Measurements from ENCODE around the gene PHF5A. TPM values are rescaled to one million over a fixed set of nuclear protein-coding genes. Genes with fewer than 3 reads are reported as not detected.

Gene PHF5A, protein sequence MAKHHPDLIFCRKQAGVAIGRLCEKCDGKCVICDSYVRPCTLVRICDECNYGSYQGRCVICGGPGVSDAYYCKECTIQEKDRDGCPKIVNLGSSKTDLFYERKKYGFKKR
- total RNA-seq: 10 to 100 TPM; 63.6 to 64.8 TPM

DNA sequence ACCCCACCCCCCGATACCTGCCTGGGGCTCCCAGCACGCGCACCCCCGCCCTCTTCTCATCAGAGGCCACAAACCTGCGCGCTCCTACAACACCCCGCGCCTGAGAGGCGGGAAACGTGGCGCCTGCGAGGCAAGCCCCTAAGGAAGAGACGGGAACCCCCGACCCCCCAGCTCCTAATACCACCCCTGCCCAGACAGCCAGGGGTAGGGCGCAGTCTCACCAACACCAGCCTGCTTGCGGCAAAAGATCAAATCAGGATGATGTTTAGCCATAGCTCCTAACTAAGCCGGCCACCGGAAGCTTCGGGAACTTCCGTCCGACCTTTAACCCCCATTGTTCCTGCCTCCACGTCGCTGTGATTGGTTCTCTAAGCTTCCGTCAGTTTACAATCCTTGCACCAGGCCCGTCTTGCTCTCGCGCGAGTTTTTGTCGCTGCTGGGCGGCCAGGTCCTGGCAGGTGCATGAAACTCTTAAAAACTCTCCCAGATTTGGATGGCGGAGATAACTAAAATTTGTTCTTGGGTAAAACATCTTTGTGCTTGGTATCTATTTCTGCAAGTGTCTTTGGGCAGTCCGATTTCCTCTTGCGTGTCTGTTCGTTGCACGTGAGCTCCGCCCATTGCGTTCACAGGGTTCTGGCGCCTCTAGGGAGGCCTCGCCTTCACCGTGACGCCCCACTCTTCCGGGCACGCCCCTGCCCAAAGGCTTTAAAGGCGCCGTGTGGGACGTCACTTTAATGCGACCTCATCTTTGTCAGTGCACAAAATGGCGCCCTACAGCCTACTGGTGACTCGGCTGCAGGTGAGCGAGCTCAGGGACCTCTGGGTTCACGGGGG lies at the start of gene PHF5A, which contains the start of gene ACO2:
PHF5A (minus strand) TSS at position 312 of the 837 bp plus-strand sequence; CDS start at position 273, 39 bp downstream.
ACO2 (plus strand) TSS at position 737 of the 837 bp plus-strand sequence; CDS start at position 767, 30 bp downstream.
- Mint-ChIP-seq H3K9me3 (no peaks in the 10 kb centered on the region), H3K36me3 (ENCODE audit: low read depth) (peaks cover 43% of the 10 kb centered on the region), H3K27me3 (no peaks in the 10 kb centered on the region), H3K4me3 (peak within 1 kb of the TSS; percentile 88), H3K4me1 (peaks cover 46% of the 10 kb centered on the region), H3K27ac (peak within 1 kb of the TSS; percentile 99)
- DNase-seq: peak; percentile 98
- ChIA-PET CTCF (interaction anchor here (0.6 to 2.1 kb wide), 12 partner anchors 9 to 87 kb away, joined by 3 to 9 read pairs (median 4); partner anchors contain the start of genes TEF and TOB2), POLR2A (interaction anchor here (0.5 to 1.8 kb wide), 10 partner anchors 10 to 1083 kb away, joined by 3 to 10 read pairs (median 4); partner anchors contain the start of genes TEF and TOB2)

DNA sequence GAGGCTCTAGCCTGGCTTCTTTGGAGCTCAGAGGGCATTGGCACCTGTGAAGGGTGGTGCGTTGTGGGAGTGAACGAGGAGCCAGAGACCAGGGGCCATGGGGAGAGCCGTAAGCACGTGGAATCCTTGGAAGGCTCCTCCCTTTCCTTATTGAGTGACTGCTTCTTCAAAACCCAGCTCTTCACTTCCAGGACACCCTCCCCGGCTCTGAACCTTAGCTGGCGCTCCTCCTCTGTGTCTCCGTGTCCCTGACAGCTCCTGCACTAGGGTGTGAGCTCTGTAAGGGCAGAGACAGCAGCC lies 49.5 kb upstream of the PHF5A start:
- H3K27ac Mint-ChIP-seq: no peak overlapping the region
- H3K27me3 Mint-ChIP-seq: no peaks in the 10 kb centered on the region
- no peaks in the 10 kb centered on the region for H3K9me3 Mint-ChIP-seq
- H3K36me3 Mint-ChIP-seq (ENCODE audit: low read depth): peaks cover 3% of the 10 kb centered on the region
- ChIA-PET CTCF (interaction anchor here (0.5 to 4.5 kb wide), 9 partner anchors 9 to 232 kb away, joined by 3 to 40 read pairs (median 3); partner anchors contain the start of gene RANGAP1), POLR2A (interaction anchor here (0.6 kb wide), 1 partner anchor 20 kb away, joined by 5 read pairs; no protein-coding TSS in a partner anchor)
- DNase-seq: no peak
- no peaks in the 10 kb centered on the region for H3K4me1 Mint-ChIP-seq
- H3K4me3 Mint-ChIP-seq: no peak overlapping the region

DNA sequence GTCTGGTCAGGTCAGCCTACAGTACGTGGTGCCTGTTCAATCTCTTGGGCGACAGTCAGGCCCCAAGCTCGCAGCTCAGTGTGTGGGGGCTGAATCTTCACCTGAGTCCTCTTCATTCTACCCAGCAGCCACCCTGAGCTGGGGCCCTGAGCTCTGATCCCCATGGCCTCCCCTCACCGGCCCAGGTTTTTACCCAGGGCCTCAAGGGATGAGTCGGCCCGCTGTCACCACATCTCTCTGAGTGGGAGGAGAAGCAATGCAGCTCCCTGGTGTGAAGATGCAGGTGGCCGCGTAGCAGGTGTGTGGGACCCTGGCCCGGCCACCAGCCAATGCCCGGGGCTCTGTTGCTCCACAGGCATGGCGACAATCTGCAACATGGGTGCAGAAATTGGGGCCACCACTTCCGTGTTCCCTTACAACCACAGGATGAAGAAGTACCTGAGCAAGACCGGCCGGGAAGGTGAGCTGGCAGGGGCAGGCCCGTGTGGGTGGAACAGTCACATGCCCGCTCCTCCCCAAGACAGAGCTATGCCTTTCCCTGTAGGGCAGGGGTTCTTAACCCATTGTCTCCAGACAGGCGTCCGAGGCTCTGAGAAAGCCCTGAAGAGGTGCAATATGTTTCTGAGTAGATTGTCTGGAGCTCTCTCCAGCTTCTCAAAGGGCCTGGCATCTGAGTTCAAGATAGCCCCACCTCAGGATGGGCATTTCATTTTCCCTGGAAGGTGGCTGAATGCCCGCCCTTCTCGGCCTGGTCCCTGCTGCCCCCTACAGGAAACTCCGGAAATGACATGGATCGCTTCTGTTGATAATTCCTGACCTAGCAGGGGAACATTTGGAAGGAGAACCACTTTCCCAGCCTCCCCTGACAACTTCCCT lies 48.9 kb upstream of the PHF5A start:
- no peaks in the 10 kb centered on the region for H3K9me3 Mint-ChIP-seq
- no peaks in the 10 kb centered on the region for H3K4me1 Mint-ChIP-seq
- H3K27ac Mint-ChIP-seq: no peak overlapping the region
- DNase-seq: peak; percentile 29
- POLR2A ChIA-PET: interaction anchor here (0.5 to 0.6 kb wide), 2 partner anchors 20 to 49 kb away, joined by 5 read pairs; partner anchors contain the start of gene PHF5A
- peaks cover 3% of the 10 kb centered on the region for H3K36me3 Mint-ChIP-seq (ENCODE audit: low read depth)
- CTCF ChIA-PET: interaction anchor here (0.5 to 4.5 kb wide), 8 partner anchors 10 to 231 kb away, joined by 3 to 40 read pairs (median 3); partner anchors contain the start of gene RANGAP1
- H3K4me3 Mint-ChIP-seq: no peak overlapping the region
- no peaks in the 10 kb centered on the region for H3K27me3 Mint-ChIP-seq

- H3K27ac Mint-ChIP-seq: no peak overlapping the region
- no peak overlapping the region for H3K4me3 Mint-ChIP-seq
- H3K27me3 Mint-ChIP-seq: no peaks in the 10 kb centered on the region
- DNase-seq: no peak
- ChIA-PET POLR2A (no interaction called here), CTCF (interaction anchor here (2.5 to 4.5 kb wide), 2 partner anchors 10 to 113 kb away, joined by 14 to 40 read pairs; no protein-coding TSS in a partner anchor)
- H3K36me3 Mint-ChIP-seq (ENCODE audit: low read depth): peaks cover 6% of the 10 kb centered on the region
- H3K9me3 Mint-ChIP-seq: no peaks in the 10 kb centered on the region
- H3K4me1 Mint-ChIP-seq: no peaks in the 10 kb centered on the region
These were observed 48.0 kb upstream of the PHF5A start for GRCh38 chr22:41516462-41516861.

GRCh38 chr22:41513391-41513790 lies 44.9 kb upstream of the PHF5A start:
- peaks cover 6% of the 10 kb centered on the region for H3K36me3 Mint-ChIP-seq (ENCODE audit: low read depth)
- POLR2A ChIA-PET: no interaction called here
- H3K9me3 Mint-ChIP-seq: no peaks in the 10 kb centered on the region
- no peak overlapping the region for H3K4me3 Mint-ChIP-seq
- H3K27me3 Mint-ChIP-seq: no peaks in the 10 kb centered on the region
- no peak overlapping the region for H3K27ac Mint-ChIP-seq
- H3K4me1 Mint-ChIP-seq: no peaks in the 10 kb centered on the region
- DNase-seq: no peak
- CTCF ChIA-PET: interaction anchor here (1.8 kb wide), 1 partner anchor 11 kb away, joined by 5 read pairs; no protein-coding TSS in a partner anchor

DNA sequence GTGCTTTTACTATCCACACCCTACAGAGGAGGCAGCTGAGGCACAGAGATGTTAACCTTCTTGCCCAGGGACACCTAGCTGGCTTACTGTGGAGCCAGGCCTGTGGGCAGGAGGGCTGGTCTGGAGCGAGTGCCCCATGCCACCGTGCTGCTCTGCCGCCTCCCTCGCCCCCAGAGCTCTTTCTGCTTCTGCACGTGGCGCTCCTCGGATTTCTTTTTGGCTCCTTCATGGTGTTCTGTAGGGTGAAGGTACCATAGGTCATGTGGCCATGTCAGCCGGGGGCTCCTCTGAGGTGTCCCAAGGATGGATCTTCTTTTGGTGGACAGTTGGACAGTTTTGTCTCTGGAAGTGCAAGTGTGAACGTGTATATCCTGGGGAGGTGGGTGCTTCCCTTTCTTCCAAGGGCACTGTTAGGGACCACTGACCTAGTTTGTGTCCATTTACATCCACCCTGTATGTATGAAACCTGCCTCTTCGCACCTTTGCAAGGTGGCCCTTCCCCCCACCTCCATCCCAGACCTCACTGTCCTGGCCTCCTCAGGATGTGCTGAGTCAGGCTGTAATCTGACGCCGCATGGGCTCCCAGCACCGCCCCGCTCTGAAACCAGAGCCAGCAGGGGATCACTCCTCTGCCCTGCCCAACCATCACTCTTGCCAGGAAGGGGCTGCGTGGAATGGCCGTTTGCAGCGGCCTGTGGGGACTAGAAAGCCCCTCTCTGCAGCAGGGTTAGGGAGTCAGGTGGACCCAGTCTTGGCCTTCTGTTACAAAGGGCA lies 44.1 kb upstream of the PHF5A start:
- no peak overlapping the region for H3K27ac Mint-ChIP-seq

DNA sequence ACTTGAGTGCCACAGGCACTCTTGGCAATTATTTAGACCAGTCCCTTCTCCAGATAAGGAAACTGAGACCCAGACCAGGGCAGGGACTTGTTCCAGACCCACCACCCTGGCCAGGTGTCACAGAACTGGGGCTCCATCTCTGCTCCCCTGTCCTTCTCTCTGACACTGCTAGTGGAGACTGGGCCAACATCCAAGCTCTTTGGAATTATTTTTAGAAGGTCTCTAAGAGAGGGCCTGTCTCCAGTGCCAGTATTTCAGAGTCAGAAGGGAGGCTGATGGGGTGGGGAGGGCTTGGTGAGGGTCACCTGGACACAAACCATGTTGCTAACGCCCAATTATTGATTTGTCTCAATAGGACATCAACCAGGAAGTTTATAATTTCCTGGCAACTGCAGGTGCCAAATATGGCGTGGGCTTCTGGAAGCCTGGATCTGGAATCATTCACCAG lies 43.1 kb upstream of the PHF5A start:
- ChIA-PET CTCF (interaction anchor here (0.6 to 0.8 kb wide), 2 partner anchors 14 to 15 kb away, joined by 3 read pairs; no protein-coding TSS in a partner anchor), POLR2A (no interaction called here)
- no peak overlapping the region for H3K4me3 Mint-ChIP-seq
- peaks cover 9% of the 10 kb centered on the region for H3K36me3 Mint-ChIP-seq (ENCODE audit: low read depth)
- DNase-seq: no peak
- H3K27me3 Mint-ChIP-seq: no peaks in the 10 kb centered on the region
- no peak overlapping the region for H3K27ac Mint-ChIP-seq
- no peaks in the 10 kb centered on the region for H3K4me1 Mint-ChIP-seq
- no peaks in the 10 kb centered on the region for H3K9me3 Mint-ChIP-seq

More for the DNA sequence above, 44.1 kb upstream of the PHF5A start:
- Mint-ChIP-seq H3K4me1 (no peaks in the 10 kb centered on the region), H3K36me3 (ENCODE audit: low read depth) (peaks cover 6% of the 10 kb centered on the region), H3K9me3 (no peaks in the 10 kb centered on the region), H3K27me3 (no peaks in the 10 kb centered on the region), H3K4me3 (no peak overlapping the region)
- CTCF ChIA-PET: interaction anchor here (0.8 to 1.8 kb wide), 2 partner anchors 12 to 14 kb away, joined by 3 to 5 read pairs; no protein-coding TSS in a partner anchor
- POLR2A ChIA-PET: no interaction called here
- DNase-seq: no peak

DNA sequence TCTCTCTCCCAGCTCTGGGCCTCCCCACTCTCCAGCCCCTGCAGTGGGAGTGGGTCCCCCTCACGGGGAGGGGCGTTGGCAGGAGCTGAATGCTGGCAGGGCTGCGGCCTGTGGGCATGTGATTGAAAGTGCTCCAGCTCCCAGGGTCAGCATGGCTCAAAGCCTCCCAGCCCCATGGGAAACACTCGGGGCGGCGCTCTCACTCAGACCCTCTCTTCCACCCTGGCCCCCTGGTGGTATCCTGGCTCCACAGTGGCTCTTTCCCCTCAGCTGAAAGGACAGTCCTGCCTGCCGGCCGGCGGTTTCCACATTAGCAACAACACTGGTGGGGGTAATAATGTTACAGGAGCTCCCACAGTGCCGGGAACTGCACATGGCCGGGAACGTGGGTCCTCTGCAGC lies 40.3 kb upstream of the PHF5A start:
- Mint-ChIP-seq H3K27me3 (no peaks in the 10 kb centered on the region), H3K4me3 (no peak overlapping the region), H3K4me1 (no peaks in the 10 kb centered on the region), H3K27ac (no peak overlapping the region), H3K9me3 (no peaks in the 10 kb centered on the region), H3K36me3 (ENCODE audit: low read depth) (peaks cover 8% of the 10 kb centered on the region)
- POLR2A ChIA-PET: no interaction called here
- no peak for DNase-seq
- CTCF ChIA-PET: interaction anchor here (1.0 kb wide), 1 partner anchor 17 kb away, joined by 3 read pairs; no protein-coding TSS in a partner anchor

GRCh38 chr22:41507330-41508063 lies 39.0 kb upstream of the PHF5A start:
- Mint-ChIP-seq H3K9me3 (no peaks in the 10 kb centered on the region), H3K4me1 (no peaks in the 10 kb centered on the region), H3K27me3 (no peaks in the 10 kb centered on the region), H3K27ac (no peak overlapping the region), H3K4me3 (no peak overlapping the region), H3K36me3 (ENCODE audit: low read depth) (peaks cover 8% of the 10 kb centered on the region)
- CTCF ChIA-PET: interaction anchor here (1.0 to 1.3 kb wide), 2 partner anchors 11 to 18 kb away, joined by 3 to 4 read pairs; no protein-coding TSS in a partner anchor
- POLR2A ChIA-PET: no interaction called here
- no peak for DNase-seq

DNA sequence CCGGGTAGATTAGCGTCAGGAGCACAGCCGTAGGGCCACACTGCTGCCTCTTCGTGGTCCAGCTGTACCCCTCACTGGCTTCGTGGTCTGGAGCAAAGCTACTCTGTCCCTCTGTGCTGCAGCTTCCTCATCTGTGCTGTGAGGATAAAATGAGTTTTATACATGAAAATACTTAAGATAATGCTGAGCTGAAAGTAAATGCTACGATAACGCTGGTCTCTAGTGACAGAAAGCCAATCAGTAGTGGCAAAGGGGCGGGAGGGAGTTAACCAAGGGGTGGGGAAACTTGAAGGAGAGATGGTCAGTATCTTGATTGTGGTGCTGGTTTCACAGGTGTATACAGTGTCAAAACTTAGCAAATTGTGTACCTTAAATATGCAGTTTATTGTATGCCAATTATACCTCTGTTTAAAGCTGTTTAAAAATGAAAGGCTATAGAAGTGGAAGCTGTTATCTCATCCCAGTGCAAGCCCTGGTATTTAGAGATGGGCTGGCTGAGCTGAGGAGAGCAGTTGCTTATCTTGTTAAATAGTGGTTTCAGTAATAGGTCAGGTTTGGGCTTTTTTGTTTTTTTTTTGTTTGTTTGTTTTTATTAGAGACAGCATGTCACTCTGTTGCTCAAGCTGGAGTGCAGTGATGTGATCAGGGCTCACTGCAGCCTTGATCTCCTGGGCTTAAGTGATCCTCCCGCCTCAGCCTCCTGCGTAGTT lies 37.2 kb upstream of the PHF5A start:
- peaks cover 11% of the 10 kb centered on the region for H3K36me3 Mint-ChIP-seq (ENCODE audit: low read depth)
- H3K4me1 Mint-ChIP-seq: no peaks in the 10 kb centered on the region
- ChIA-PET POLR2A (no interaction called here), CTCF (interaction anchor here (1.3 to 3.1 kb wide), 4 partner anchors 19 to 102 kb away, joined by 4 to 9 read pairs (median 4); no protein-coding TSS in a partner anchor)
- H3K27me3 Mint-ChIP-seq: no peaks in the 10 kb centered on the region
- no peak for DNase-seq
- no peaks in the 10 kb centered on the region for H3K9me3 Mint-ChIP-seq
- no peak overlapping the region for H3K4me3 Mint-ChIP-seq
- no peak overlapping the region for H3K27ac Mint-ChIP-seq

DNA sequence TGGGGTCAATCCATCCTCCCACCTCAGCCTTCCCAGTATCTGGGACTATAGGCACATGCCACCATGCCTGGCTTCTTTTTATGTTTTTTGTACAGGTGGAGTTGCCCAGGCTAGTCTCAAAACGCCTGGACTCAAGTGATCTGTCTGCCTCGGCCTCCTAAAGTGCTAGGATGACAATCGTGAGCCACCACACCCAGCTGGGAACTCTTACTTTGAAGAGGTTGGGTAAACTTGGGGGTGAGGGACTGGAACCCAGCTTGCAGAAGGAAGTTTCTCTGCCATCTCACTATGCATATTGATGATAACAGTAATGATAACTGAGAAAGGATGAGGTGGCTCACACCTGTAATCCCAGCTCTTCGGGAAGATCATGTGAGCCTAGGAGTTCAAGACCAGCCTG lies 36.3 kb upstream of the PHF5A start:
- Mint-ChIP-seq H3K36me3 (ENCODE audit: low read depth) (peaks cover 13% of the 10 kb centered on the region), H3K4me3 (no peak overlapping the region), H3K9me3 (no peaks in the 10 kb centered on the region), H3K27me3 (no peaks in the 10 kb centered on the region), H3K4me1 (no peaks in the 10 kb centered on the region), H3K27ac (peak overlapping the region; percentile 19)
- no peak for DNase-seq
- ChIA-PET CTCF (interaction anchor here (1.8 to 3.1 kb wide), 2 partner anchors 48 to 101 kb away, joined by 4 to 9 read pairs; no protein-coding TSS in a partner anchor), POLR2A (no interaction called here)
